ENCODE results near the gene SRPX.

- no peak for TF ChIP-seq FOS (IDR thresholded peaks at IDR 0.05; ENCODE audit: low read depth, low read length)
- TF ChIP-seq CHD1 (IDR thresholded peaks at IDR 0.05; ENCODE audit: low read depth, low read length), result no peak
- no peak for TF ChIP-seq CTCF (conservative IDR thresholded peaks at IDR 0.05; ENCODE audit: low read depth, low read length)
- TF ChIP-seq ELK1 (IDR thresholded peaks at IDR 0.05; ENCODE audit: borderline replicate concordance, low read depth, low read length), result no peak
- no peak for TF ChIP-seq RAD21 (IDR thresholded peaks at IDR 0.05; ENCODE audit: low read length)
- TF ChIP-seq POLR2A (IDR thresholded peaks at IDR 0.05; ENCODE audit: low read depth, low read length), result no peak
Measured at GRCh38 chrX:38151441-38151840, 69.2 kb downstream of the SRPX start.

All from IMR-90 (cell line).